Omental fat pad (tissue), 4 donors: Measurements from ENCODE around the gene PDHX. TPM values are rescaled to one million over a fixed set of nuclear protein-coding genes. Genes with fewer than 3 reads are reported as not detected.
A peak's percentile ranks its signal among the peaks of the same experiment; 100 is the strongest.

Experiments used
- ATAC-seq: fragments of 150-250 bp; one replicate; pipeline ENCODE4 v1.9.1; 2016; ENCODE audit warnings: mild to moderate bottlenecking, moderate library complexity; ENCODE audit not compliant: low FRiP score
- DNase-seq: peaks from one replicate; pipeline ENCODE4 v3.0.0-alpha.2; 2019; ENCODE audit warnings: low spot score
- total RNA-seq, 4 donors: library from RNA; depleted of rRNA; stranded (reverse); fragments of >200 nt; gene quantifications; one replicate each; pipeline ENCODE4 v1.1.0, GENCODE V29; 2016
- TF ChIP-seq, protein P1 (sequence below), 3 donors: fragments of 450-650 bp; IDR thresholded peaks; one replicate each; pipeline ENCODE4 v1.5.1; 2016 to 2017; ENCODE audit warnings: antibody characterized with exemption in 3 of 3, mild to moderate bottlenecking in 3 of 3, moderate library complexity in 2 of 3

Gene PDHX
- total RNA-seq, 4 donors from 2014 or later, result 20.0 to 56.0 (median 45.3) TPM

DNA sequence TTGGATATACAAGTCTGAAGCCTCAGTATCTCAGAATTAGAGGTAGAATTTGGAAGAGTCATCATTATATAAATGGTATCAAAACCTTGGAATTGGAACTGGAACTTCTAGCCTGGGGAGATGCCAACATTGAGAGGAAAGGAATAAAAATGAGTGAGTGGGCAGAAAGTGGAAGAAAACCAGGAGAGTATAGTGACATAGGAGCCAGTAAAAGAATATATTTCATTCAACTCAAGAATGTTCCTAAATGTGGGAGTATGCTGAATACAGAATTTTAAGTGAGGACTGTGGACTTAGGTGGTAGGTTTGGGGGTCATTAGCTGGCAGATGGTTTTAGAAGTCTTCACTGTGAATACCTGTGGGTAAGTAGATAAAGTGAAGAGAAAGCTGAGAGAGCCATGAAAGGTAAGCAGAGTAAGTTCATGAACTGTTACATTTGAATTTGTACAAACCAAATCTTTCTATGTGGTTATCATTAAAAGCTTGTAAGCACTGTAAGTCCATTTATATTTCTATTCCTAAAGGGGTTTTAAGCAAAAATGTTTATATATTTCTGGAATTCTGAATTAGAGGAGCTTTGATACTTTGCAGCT lies 60.2 kb downstream of the PDHX start:
- ATAC-seq, result no peak
- TF ChIP-seq, protein P1, sequence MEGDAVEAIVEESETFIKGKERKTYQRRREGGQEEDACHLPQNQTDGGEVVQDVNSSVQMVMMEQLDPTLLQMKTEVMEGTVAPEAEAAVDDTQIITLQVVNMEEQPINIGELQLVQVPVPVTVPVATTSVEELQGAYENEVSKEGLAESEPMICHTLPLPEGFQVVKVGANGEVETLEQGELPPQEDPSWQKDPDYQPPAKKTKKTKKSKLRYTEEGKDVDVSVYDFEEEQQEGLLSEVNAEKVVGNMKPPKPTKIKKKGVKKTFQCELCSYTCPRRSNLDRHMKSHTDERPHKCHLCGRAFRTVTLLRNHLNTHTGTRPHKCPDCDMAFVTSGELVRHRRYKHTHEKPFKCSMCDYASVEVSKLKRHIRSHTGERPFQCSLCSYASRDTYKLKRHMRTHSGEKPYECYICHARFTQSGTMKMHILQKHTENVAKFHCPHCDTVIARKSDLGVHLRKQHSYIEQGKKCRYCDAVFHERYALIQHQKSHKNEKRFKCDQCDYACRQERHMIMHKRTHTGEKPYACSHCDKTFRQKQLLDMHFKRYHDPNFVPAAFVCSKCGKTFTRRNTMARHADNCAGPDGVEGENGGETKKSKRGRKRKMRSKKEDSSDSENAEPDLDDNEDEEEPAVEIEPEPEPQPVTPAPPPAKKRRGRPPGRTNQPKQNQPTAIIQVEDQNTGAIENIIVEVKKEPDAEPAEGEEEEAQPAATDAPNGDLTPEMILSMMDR (IDR thresholded peaks at IDR 0.05), result no peak
- no peak for DNase-seq

DNA sequence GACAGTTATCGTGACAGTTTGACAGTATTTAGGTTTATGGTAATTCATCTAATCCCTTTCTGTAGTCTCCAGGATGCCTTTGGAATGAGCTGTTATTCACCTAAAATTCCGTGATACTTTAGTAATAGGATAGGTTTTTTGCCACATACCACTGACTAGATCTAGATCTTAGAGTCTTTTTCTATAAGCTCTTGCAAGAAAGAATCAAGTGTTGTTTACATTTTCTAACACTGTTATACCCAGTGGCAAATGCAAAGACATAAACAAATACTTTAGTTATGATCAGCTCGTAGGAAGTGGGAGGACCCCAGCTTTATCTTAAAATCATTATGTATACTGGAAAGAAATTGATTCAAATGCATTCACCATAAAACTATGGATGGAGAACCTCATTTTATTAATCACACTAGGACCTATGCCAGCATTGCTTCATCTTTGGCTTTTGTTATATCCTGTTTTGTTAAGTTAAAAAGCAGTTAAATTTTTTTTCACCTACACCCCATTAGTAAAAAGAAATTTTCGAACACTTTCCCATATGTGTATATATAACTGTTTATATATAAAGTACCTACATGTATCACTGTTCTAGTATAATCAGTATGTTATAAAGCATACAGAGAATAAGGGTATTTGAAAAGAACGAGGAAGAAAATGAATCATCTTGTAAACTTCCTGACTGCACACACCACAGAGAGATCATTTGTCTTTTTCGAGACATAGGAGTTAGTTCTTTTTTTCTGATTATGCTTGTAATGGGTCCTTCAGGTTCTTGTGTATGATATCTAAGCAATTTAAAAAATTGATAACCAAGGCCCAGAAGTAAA lies 60.9 kb downstream of the PDHX start:
- TF ChIP-seq, protein P1 (IDR thresholded peaks at IDR 0.05), result no peak
- ATAC-seq, result peak; percentile 83

DNA sequence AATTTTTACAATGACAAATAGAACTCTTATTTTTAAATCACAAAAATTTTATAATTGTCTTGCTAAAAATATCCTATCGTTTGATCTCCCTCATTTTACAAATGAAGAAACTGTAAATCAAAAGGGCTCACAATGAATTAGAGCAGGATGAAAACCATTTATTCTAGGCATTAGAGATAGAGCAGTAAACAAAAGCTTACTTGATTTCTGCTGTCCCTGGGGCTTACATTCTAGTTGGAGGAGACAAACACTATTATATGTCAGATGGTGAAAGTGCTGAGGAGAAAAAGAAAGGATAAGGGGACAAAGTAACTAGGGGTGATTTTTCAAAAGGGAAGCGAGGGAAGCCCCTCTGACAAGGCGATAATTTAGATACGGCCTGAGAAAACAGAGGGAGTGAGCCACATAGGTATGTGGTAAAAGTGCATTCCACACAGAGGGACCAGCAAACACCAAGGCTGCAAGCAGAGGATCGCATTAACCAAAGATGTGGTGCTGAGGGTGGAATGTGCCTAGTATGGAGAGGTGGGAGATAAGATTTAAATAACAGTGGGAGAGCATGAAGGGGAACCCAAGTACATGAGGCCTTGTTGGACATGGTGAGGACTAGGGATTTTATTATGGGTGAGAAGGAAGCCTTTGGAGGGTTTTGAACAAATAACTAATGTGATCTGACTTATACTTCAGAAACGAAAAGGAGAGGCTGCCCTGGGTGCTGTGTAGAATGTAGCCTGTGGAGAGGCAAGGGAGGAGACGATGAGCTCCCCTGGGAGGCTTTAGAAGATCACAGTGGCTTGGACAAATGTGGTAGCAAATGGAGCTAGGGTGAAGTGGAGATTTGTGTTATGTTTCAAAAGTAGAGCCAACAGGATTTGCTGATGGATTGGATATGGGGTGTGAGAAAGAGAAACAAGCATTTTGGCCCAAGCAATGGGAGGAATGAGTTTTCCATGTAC lies 62.1 kb downstream of the PDHX start:
- TF ChIP-seq, protein P1 (IDR thresholded peaks at IDR 0.05), result no peak
- DNase-seq (no peak), ATAC-seq (no peak)

More for the DNA sequence above, 60.9 kb downstream of the PDHX start:
- DNase-seq, result no peak

DNA sequence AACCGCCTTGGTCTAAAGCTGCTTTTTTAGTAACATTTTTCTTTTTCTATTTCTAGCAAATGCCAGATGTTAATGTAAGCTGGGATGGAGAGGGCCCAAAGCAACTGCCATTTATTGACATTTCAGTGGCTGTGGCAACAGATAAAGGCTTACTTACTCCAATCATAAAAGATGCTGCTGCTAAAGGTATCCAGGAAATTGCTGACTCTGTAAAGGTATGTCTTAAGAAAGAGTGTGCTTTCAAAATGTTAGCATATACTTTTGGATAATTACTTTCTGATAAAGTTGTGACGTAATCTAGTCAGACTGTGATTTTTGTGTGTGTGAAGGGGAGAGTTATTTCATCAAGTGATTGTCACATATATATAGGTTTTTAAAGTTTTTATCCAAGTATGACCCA lies 68.1 kb downstream of the PDHX start:
- ATAC-seq, result no peak
- TF ChIP-seq, protein P1 (IDR thresholded peaks at IDR 0.05), result no peak

DNA sequence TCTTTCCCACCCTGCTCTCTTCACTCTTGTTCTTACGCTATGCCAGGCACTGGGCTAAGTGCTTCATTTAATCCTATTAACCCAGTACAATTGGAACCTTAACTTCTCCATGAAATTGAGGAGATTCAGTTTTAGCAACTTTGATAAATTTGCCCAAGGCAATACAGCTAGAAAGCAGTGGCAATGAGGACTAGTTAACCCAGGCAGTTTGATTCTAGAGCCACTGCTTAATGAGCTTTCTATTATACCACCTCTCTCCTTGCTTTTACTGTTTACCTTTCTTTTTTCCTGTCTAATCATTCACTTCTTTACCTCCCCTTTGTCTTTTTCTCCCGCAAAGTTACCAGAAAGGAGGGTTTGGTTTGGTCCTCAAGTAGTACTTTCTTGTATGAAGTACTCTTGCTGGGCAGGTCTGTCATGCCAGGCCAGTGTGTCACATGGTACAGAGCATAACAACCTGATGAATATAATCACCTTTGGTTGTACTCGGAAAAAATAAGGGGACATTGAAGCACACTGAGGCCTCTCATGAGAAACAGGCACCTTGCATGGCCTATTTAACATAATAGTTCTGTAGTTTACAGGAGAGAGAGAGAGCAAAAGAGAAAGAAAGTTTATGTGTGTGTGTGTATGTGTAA lies 70.6 kb downstream of the PDHX start:
- ATAC-seq (no peak), DNase-seq (no peak)
- TF ChIP-seq, protein P1 (IDR thresholded peaks at IDR 0.05), result no peak

More for the DNA sequence above, 68.1 kb downstream of the PDHX start:
- no peak for DNase-seq

DNA sequence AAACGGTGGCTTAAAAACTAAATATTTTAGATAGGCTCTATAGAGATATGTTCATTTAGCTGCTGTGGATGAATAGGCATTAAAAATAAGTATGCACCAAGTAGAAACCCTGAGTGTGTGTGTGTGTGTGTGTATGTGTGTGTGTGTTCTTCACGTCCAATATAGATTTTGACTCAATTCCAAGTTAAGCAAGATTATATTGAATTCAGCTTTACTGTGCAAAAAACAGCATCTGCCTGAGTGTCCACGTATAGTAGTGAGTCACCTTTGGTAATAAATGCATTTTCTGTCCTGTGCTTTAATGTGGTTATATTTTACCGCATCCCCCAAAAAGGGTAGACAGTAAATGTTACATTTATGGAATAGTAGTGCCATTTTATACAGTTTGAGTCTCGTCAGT lies 71.2 kb downstream of the PDHX start:
- ATAC-seq, result no peak
- DNase-seq, result no peak
- TF ChIP-seq, protein P1 (IDR thresholded peaks at IDR 0.05), result no peak
